GM12801 (cell line): ENCODE results near the gene IVD.

Source experiments
- CTCF ChIP-seq: IDR thresholded peaks from one replicate; pipeline ENCODE4 v1.5.1; 2011; ENCODE audit warnings: control low read depth; ENCODE audit not compliant: insufficient read length; ENCODE audit errors: extremely low read depth

IVD gene

GRCh38 chr15:40361640-40362039 is 44.0 kb upstream of the IVD start:
- no peak for TF ChIP-seq CTCF

GRCh38 chr15:40363611-40364010 is 42.0 kb upstream of the IVD start:
- no peak for TF ChIP-seq CTCF

GRCh38 chr15:40364251-40364650 is 41.3 kb upstream of the IVD start:
- no peak for TF ChIP-seq CTCF

- TF ChIP-seq CTCF: no peak
Observed at GRCh38 chr15:40365016-40365415, 40.6 kb upstream of the IVD start.

GRCh38 chr15:40365624-40366456 is 39.8 kb upstream of the IVD start:
- TF ChIP-seq CTCF: no peak

GRCh38 chr15:40366457-40367370 is 38.9 kb upstream of the IVD start:
- TF ChIP-seq CTCF: no peak

- TF ChIP-seq CTCF: no peak
Observed at GRCh38 chr15:40367371-40367685, 38.3 kb upstream of the IVD start.
